ENCODE results near the gene POLR1D.

GRCh38 chr13:27595055-27595811 lies 26.5 kb upstream of the POLR1D start:
- TF ChIP-seq POLR2A (IDR thresholded peaks at IDR 0.05; ENCODE audit: low read length) = no peak
- TF ChIP-seq GATA1 (IDR thresholded peaks at IDR 0.05; ENCODE audit: low read depth, low read length) = no peak
